ELF-1 (cell line): ENCODE results near the gene XRN2.

Experiments used
- DNase-seq: peaks from one replicate; pipeline ENCODE4 v3.0.0-alpha.2; 2016; ENCODE audit warnings: low read depth, low spot score

The XRN2 gene

GRCh38 chr20:21344961-21345360 is 41.8 kb downstream of the XRN2 start:
- no peak for DNase-seq

GRCh38 chr20:21352703-21353102 is 49.6 kb downstream of the XRN2 start:
- DNase-seq = no peak

- no peak for DNase-seq
Observed at GRCh38 chr20:21353236-21353635, 50.1 kb downstream of the XRN2 start.

GRCh38 chr20:21355981-21356380 is 52.9 kb downstream of the XRN2 start:
- DNase-seq = no peak

GRCh38 chr20:21356386-21356785 is 53.3 kb downstream of the XRN2 start:
- DNase-seq = no peak

GRCh38 chr20:21357844-21358243 is 54.7 kb downstream of the XRN2 start:
- DNase-seq = no peak

GRCh38 chr20:21358737-21359136 is 55.6 kb downstream of the XRN2 start:
- no peak for DNase-seq

- no peak for DNase-seq
Observed at GRCh38 chr20:21360705-21361104, 57.6 kb downstream of the XRN2 start.

GRCh38 chr20:21361266-21361665 is 58.1 kb downstream of the XRN2 start:
- DNase-seq = no peak

GRCh38 chr20:21364413-21364812 is 61.3 kb downstream of the XRN2 start:
- DNase-seq = no peak

- DNase-seq = no peak
Observed at GRCh38 chr20:21365771-21366170, 62.6 kb downstream of the XRN2 start.

- peak; percentile 27 for DNase-seq
Observed at GRCh38 chr20:21366273-21366672, 63.1 kb downstream of the XRN2 start.

GRCh38 chr20:21368791-21369190 is 65.7 kb downstream of the XRN2 start:
- no peak for DNase-seq

- no peak for DNase-seq
Observed at GRCh38 chr20:21371193-21371592, 68.1 kb downstream of the XRN2 start.

- no peak for DNase-seq
Observed at GRCh38 chr20:21372016-21372415, 68.9 kb downstream of the XRN2 start.

- no peak for DNase-seq
Observed at GRCh38 chr20:21373436-21373835, 70.3 kb downstream of the XRN2 start.

GRCh38 chr20:21376626-21377025 is 73.5 kb downstream of the XRN2 start:
- DNase-seq = no peak

- DNase-seq = peak; percentile 60
Observed at GRCh38 chr20:21377701-21378100, 74.6 kb downstream of the XRN2 start.

GRCh38 chr20:21378259-21378658 is 75.1 kb downstream of the XRN2 start:
- DNase-seq = no peak

GRCh38 chr20:21380711-21381110 is 77.6 kb downstream of the XRN2 start:
- no peak for DNase-seq

GRCh38 chr20:21381619-21382018 is 78.5 kb downstream of the XRN2 start:
- no peak for DNase-seq

- no peak for DNase-seq
Observed at GRCh38 chr20:21384308-21384892, 81.3 kb downstream of the XRN2 start.

- no peak for DNase-seq
Observed at GRCh38 chr20:21386111-21386510, 83.0 kb downstream of the XRN2 start.

- DNase-seq = no peak
Observed at GRCh38 chr20:21387528-21387927, 84.4 kb downstream of the XRN2 start.
